Activated naive CD4-positive, alpha-beta T cell treated with anti-CD3 and anti-CD28 coated beads, Interleukin-2, amount 10 ng/mL, durations not matched to agents 7 days and 5 days (primary cell): ENCODE data around the gene TMSB4X.
"Not testable (repeated sequence)": the region's sequence is repeated elsewhere in the genome, so short reads cannot be mapped to it uniquely, and the experiment has no call there.

Experiments
- CTCF ChIA-PET: fragments of 350-600 bp; sonication (Branson Sonifier 250); formaldehyde crosslinking; loops from one replicate; lab custom pipeline; 2021; ENCODE audit warnings: antibody characterized with exemption; lab: Charles Lee
- DNase-seq: peaks from one replicate; pipeline ENCODE4 v3.0.0-alpha.2; 2020
- H3K27ac Mint-ChIP-seq: one replicate; pipeline ENCODE4 v1.8.0; 2021; ENCODE audit warnings: mild to moderate bottlenecking, moderate library complexity, mixed read lengths
- H3K27me3 Mint-ChIP-seq: one replicate; pipeline ENCODE4 v1.8.0; 2021; ENCODE audit warnings: mild to moderate bottlenecking, mixed read lengths
- H3K36me3 Mint-ChIP-seq: one replicate; pipeline ENCODE4 v1.8.0; 2021; ENCODE audit warnings: mixed read lengths
- H3K4me1 Mint-ChIP-seq: one replicate; pipeline ENCODE4 v1.8.0; 2021; ENCODE audit warnings: mixed read lengths
- H3K4me3 Mint-ChIP-seq: one replicate; pipeline ENCODE4 v1.8.0; 2021; ENCODE audit warnings: mild to moderate bottlenecking, moderate library complexity, mixed read lengths
- H3K9me3 Mint-ChIP-seq: one replicate; pipeline ENCODE4 v1.8.0; 2021; ENCODE audit warnings: mixed read lengths

Gene TMSB4X

DNA sequence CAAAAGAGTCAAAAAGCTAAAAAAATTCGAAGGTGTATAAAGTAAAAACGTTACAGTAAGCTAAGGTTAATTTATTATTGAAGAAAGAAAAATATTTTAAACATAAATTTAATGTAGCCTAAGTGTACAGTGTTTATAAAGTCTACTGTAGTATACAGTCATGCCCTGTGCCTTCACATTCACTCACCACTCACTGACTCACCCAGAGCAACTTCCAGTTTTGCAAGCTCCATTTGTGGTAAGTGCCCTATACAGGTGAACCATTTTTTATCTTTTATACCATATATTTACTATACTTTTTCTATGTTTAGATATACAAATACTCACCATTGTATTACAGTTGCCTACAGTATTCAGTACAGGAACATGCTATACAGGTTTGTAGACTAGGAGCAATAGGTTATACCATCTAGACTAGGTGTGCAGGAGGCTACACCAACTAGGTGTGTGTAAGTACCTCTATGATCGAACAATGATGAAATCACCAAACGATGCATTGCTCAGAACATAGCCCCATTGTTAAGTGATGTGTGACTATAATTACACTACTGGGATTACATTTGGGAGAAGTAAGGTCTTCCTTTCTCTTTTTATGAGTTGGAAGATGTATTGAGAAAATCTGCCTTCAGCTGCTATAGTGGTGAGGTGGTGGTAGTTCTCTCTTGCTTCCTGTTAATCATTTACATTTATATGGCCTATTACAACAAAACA, 27.2 kb downstream of the TMSB4X start:
- H3K27ac Mint-ChIP-seq: peak overlapping the region; percentile 83
- no peaks in the 10 kb centered on the region for H3K27me3 Mint-ChIP-seq
- no peaks in the 10 kb centered on the region for H3K9me3 Mint-ChIP-seq
- H3K4me1 Mint-ChIP-seq: peaks cover 87% of the 10 kb centered on the region
- peaks cover 2% of the 10 kb centered on the region for H3K36me3 Mint-ChIP-seq
- DNase-seq: no peak
- CTCF ChIA-PET: interaction anchor here (0.9 to 3.9 kb wide), 4 partner anchors 24 to 90 kb away, joined by 3 to 14 read pairs (median 4); no protein-coding TSS in a partner anchor
- H3K4me3 Mint-ChIP-seq: no peak overlapping the region

GRCh38 chrX:13005661-13006473, 31.0 kb downstream of the TMSB4X start:
- Mint-ChIP-seq H3K4me3 (peak overlapping the region; percentile 56), H3K27me3 (no peaks in the 10 kb centered on the region), H3K27ac (peak overlapping the region; percentile 99), H3K36me3 (peaks cover 4% of the 10 kb centered on the region), H3K4me1 (peaks cover 84% of the 10 kb centered on the region), H3K9me3 (no peaks in the 10 kb centered on the region)
- DNase-seq: peak; percentile 26
- CTCF ChIA-PET: interaction anchor here (0.9 to 1.3 kb wide), 3 partner anchors 24 to 86 kb away, joined by 3 to 4 read pairs (median 3); no protein-coding TSS in a partner anchor

DNA sequence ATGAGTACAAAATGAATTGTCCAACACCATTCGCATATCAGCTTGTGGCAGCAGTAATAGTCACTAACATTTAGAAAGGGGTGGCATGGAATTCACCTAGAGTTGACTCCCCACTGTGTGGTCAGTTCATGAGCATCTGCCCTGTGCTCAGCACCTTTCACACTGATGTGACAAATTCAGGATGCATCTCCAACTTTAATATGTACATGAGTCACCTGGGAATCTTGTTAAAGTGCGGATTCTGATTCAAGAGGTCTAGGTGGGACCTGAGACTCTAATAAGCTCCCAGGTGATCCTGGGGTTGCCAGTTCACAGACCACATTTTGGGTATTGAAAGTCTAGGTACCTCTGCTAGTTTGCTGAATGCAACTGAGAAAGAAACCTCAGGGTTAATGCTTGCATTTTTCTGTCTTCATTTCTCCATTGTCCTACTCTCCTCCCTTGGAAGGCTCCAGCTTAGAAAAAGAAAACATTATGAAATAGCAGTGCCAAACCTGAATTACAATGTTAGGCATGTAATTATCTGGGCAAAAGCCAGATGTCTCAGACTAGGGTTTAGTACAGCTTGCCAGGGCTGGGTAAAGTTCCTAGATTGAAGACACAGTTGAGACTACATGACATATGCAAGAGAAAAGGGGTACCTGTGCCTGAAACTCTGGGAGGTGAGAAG, 32.7 kb downstream of the TMSB4X start:
- Mint-ChIP-seq H3K4me3 (no peak overlapping the region), H3K27me3 (no peaks in the 10 kb centered on the region), H3K36me3 (peaks cover 4% of the 10 kb centered on the region), H3K27ac (peak overlapping the region; percentile 42), H3K9me3 (no peaks in the 10 kb centered on the region), H3K4me1 (peaks cover 75% of the 10 kb centered on the region)
- CTCF ChIA-PET: interaction anchor here (0.6 to 2.1 kb wide), 2 partner anchors 34 to 84 kb away, joined by 3 to 8 read pairs; no protein-coding TSS in a partner anchor
- no peak for DNase-seq

GRCh38 chrX:13008189-13008533, 33.3 kb downstream of the TMSB4X start:
- H3K9me3 Mint-ChIP-seq: peaks cover 2% of the 10 kb centered on the region
- peaks cover 75% of the 10 kb centered on the region for H3K4me1 Mint-ChIP-seq
- no peaks in the 10 kb centered on the region for H3K27me3 Mint-ChIP-seq
- H3K36me3 Mint-ChIP-seq: peaks cover 4% of the 10 kb centered on the region
- H3K4me3 Mint-ChIP-seq: no peak overlapping the region
- DNase-seq: no peak
- CTCF ChIA-PET: interaction anchor here (0.6 to 2.1 kb wide), 2 partner anchors 34 to 84 kb away, joined by 3 to 8 read pairs; no protein-coding TSS in a partner anchor
- peak overlapping the region; percentile 37 for H3K27ac Mint-ChIP-seq

GRCh38 chrX:13008851-13009250, 33.9 kb downstream of the TMSB4X start:
- CTCF ChIA-PET: interaction anchor here (2.1 kb wide), 1 partner anchor 83 kb away, joined by 8 read pairs; no protein-coding TSS in a partner anchor
- peaks cover 76% of the 10 kb centered on the region for H3K4me1 Mint-ChIP-seq

DNA sequence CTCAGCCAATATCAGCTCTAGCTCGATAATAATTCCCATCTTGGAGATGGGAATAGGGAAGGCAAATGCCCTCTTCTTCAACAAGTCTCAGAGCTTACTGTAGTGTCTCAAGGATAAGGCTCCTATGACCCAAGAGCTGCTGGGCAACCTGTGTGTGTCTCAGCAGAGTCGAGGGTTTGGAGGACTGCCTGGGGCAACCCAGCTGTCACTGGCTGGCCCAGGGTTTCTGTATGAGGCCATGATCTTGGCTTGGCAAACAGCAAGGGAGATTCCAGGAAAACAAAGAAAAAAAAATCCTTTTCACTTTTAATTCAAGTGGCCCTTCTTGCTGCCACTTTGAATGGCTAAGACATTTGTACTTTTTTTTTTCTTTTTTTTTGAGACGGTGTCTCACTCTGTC, 34.4 kb downstream of the TMSB4X start:
- CTCF ChIA-PET: interaction anchor here (1.1 kb wide), 1 partner anchor 10 kb away, joined by 3 read pairs; no protein-coding TSS in a partner anchor
- H3K4me1 Mint-ChIP-seq: peaks cover 80% of the 10 kb centered on the region
- H3K4me3 Mint-ChIP-seq: no peak overlapping the region
- no peak for DNase-seq
- H3K27ac Mint-ChIP-seq: no peak overlapping the region
- peaks cover 2% of the 10 kb centered on the region for H3K9me3 Mint-ChIP-seq
- peaks cover 4% of the 10 kb centered on the region for H3K36me3 Mint-ChIP-seq
- H3K27me3 Mint-ChIP-seq: no peaks in the 10 kb centered on the region

More at GRCh38 chrX:13008851-13009250, 33.9 kb downstream of the TMSB4X start:
- Mint-ChIP-seq H3K9me3 (peaks cover 2% of the 10 kb centered on the region), H3K4me3 (no peak overlapping the region), H3K36me3 (peaks cover 4% of the 10 kb centered on the region), H3K27me3 (no peaks in the 10 kb centered on the region), H3K27ac (no peak overlapping the region)
- DNase-seq: no peak

- no peaks in the 10 kb centered on the region for H3K27me3 Mint-ChIP-seq
- H3K9me3 Mint-ChIP-seq: peaks cover 2% of the 10 kb centered on the region
- no peak overlapping the region for H3K4me3 Mint-ChIP-seq
- peaks cover 1% of the 10 kb centered on the region for H3K36me3 Mint-ChIP-seq
- H3K4me1 Mint-ChIP-seq: peaks cover 81% of the 10 kb centered on the region
- DNase-seq: no peak
- CTCF ChIA-PET: interaction anchor here (1.1 kb wide), 1 partner anchor 9 kb away, joined by 3 read pairs; no protein-coding TSS in a partner anchor
- H3K27ac Mint-ChIP-seq: no peak overlapping the region
These were observed 34.9 kb downstream of the TMSB4X start for GRCh38 chrX:13009844-13010243.

DNA sequence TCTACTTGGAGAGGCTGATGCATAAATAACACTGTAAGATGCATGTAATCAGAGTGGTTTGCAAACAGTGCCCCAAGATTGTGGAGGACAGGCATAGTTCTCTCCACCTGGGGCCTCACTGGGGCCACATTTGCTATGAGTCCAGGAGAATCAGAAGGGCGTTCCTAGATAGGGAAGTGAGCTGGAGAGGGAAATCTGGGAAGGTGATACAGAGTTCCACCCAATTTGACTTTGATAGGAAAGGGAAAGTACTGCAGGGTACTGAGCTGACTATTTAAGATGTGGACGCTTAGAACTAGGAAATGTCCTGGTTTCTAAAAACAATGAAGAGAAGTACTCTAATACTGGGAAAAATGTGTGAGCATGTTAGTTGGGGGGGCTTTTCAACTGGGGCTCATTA, 35.6 kb downstream of the TMSB4X start:
- H3K36me3 Mint-ChIP-seq: peaks cover 1% of the 10 kb centered on the region
- H3K9me3 Mint-ChIP-seq: peaks cover 2% of the 10 kb centered on the region
- no peak for DNase-seq
- no peak overlapping the region for H3K4me3 Mint-ChIP-seq
- peaks cover 79% of the 10 kb centered on the region for H3K4me1 Mint-ChIP-seq
- CTCF ChIA-PET: interaction anchor here (0.6 kb wide), 1 partner anchor 482 kb away, joined by 3 read pairs; no protein-coding TSS in a partner anchor
- no peaks in the 10 kb centered on the region for H3K27me3 Mint-ChIP-seq
- no peak overlapping the region for H3K27ac Mint-ChIP-seq

DNA sequence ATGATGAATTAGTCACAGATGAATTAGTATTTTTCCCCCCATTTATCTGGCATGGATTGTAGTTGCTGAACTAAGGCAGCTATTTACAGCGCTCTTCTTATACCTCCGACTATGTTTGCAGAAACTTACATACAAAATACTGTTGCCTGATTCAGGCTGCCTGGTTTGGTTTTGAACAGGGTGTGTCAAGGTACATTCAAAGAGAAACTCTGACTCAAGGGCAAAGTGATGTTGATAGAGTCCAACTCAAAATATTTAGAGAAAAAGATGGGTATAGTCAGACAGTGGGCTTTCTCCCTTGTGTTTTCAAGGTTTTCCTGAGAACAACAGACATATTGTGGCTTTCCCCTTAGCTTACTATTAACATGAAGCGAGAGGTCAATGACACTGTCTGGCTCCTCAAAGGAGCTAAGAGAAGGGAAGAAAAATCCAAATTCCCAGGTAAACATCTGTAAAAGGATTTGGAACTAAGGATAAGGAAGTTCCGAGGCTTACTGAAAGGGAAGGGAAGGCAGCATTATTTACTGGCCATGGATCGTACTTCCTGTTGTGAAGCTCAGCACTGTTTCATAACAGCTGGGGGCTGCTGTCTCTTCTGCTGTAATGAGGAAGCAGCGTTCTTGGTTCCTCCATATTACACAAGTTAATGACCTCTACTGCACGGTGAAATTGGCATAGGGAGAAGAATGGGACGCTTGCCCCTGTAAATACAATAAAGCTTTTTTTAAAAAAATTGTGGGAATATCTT, 38.6 kb downstream of the TMSB4X start:
- peaks cover 70% of the 10 kb centered on the region for H3K4me1 Mint-ChIP-seq
- CTCF ChIA-PET: interaction anchor here (0.6 to 3.3 kb wide), 5 partner anchors 11 to 73 kb away, joined by 3 to 13 read pairs (median 4); no protein-coding TSS in a partner anchor
- DNase-seq: peak; percentile 36

DNA sequence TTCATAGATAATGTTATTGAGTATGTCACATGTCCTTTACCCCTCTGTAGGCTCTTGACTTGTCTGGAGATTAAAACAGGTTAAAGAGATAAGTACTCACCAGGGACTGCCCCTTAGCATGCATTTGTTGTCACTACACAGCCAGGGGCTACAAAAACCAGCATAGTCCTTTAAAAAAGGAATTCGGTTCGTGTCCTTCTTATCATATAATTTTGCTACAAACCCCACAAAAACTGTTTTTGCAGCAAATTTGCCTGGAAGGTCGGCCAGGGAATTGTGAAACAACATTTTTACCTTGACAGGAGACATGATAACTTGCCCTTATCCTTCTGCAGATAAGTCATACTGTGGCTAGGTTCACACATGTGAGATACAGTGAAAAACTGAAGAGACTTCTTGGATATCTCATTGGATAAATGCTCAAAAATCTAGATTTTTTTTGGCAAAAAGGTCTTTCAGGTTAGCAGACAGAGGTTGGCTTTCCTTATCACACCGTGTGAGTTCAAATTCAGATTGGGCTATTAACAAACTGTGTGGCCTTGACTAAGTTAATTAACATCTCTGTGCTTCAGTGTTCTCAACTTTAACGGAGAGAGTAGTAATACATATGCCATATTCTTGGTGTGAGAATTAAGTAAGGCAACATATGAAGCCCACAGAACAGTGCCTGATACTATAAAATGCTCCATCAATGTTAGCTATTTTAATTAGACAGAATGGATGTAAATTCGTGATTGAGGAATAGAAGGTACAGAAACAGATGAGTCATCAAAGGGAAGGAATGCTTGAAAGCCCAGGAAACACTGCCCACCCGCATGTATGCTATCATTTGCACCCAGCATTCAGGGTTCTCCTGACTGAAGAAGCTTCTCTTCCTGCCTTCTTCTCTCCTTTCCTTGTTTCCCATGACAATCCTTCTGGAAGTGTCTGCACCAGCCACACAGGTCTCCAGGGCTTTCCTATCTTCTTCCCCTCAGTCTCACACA, 39.5 kb downstream of the TMSB4X start:
- H3K27ac Mint-ChIP-seq: peak overlapping the region; percentile 88
- no peak overlapping the region for H3K4me3 Mint-ChIP-seq
- peaks cover 4% of the 10 kb centered on the region for H3K36me3 Mint-ChIP-seq
- CTCF ChIA-PET: interaction anchor here (1.0 to 3.3 kb wide), 4 partner anchors 10 to 73 kb away, joined by 4 to 13 read pairs (median 4); no protein-coding TSS in a partner anchor
- H3K27me3 Mint-ChIP-seq: no peaks in the 10 kb centered on the region
- H3K4me1 Mint-ChIP-seq: peaks cover 63% of the 10 kb centered on the region
- peaks cover 2% of the 10 kb centered on the region for H3K9me3 Mint-ChIP-seq
- DNase-seq: no peak

More for the DNA sequence above, 38.6 kb downstream of the TMSB4X start:
- Mint-ChIP-seq H3K36me3 (peaks cover 4% of the 10 kb centered on the region), H3K9me3 (peaks cover 2% of the 10 kb centered on the region), H3K27me3 (no peaks in the 10 kb centered on the region), H3K27ac (peak overlapping the region; percentile 88), H3K4me3 (peak overlapping the region; percentile 17)

GRCh38 chrX:13015536-13016236, 40.8 kb downstream of the TMSB4X start:
- Mint-ChIP-seq H3K9me3 (peaks cover 2% of the 10 kb centered on the region), H3K27me3 (no peaks in the 10 kb centered on the region), H3K4me3 (no peak overlapping the region), H3K27ac (no peak overlapping the region), H3K4me1 (peaks cover 57% of the 10 kb centered on the region), H3K36me3 (peaks cover 2% of the 10 kb centered on the region)
- CTCF ChIA-PET: interaction anchor here (3.3 kb wide), 1 partner anchor 9 kb away, joined by 13 read pairs; no protein-coding TSS in a partner anchor
- DNase-seq: no peak

GRCh38 chrX:13016731-13017130, 41.8 kb downstream of the TMSB4X start:
- H3K27ac Mint-ChIP-seq, CTCF ChIA-PET, H3K9me3 Mint-ChIP-seq, H3K4me3 Mint-ChIP-seq, DNase-seq, H3K27me3 Mint-ChIP-seq, H3K36me3 Mint-ChIP-seq: not testable (repeated sequence)
- peaks cover 55% of the 10 kb centered on the region for H3K4me1 Mint-ChIP-seq
